CD4-positive, alpha-beta T cell (primary cell): ENCODE data around the gene SUSD2. TPM values are rescaled to one million over a fixed set of nuclear protein-coding genes. Genes with fewer than 3 reads are reported as not detected.

ENCODE experiments used
- ATAC-seq: fragments of 200-7000 bp; cut with Tn5 transposase; one replicate; pipeline ENCODE4 v1.10.0; 2022; ENCODE audit warnings: mild to moderate bottlenecking; ENCODE audit not compliant: poor library complexity
- CTCF ChIA-PET: fragments of 350-600 bp; sonication (Branson Sonifier 250); formaldehyde crosslinking; loops from one replicate; lab custom pipeline; 2021; ENCODE audit warnings: antibody characterized with exemption, inconsistent platforms; lab: Charles Lee
- POLR2A ChIA-PET: fragments of 350-600 bp; sonication (Branson Sonifier 250); formaldehyde crosslinking; loops from one replicate; lab custom pipeline; 2021; ENCODE audit warnings: antibody characterized with exemption, inconsistent platforms; lab: Charles Lee
- DNase-seq, 14 experiments: peaks; one replicate each; pipeline ENCODE4 v3.0.0-alpha.2; 2013 to 2020; ENCODE audit warnings: mixed read lengths in 2 of 14
- H3K27ac ChIP-seq, 2 donors: one replicate each; pipeline versions ENCODE4 v1.5.1 to v1.7.0; 2013; ENCODE audit warnings: low read length in 2 of 2, low read depth in 1 of 2, mild to moderate bottlenecking in 1 of 2
- H3K27me3 ChIP-seq, 2 experiments: 1 replicate in 1 of 2; 2 replicates in 1 of 2; pipeline versions ENCODE4 v1.6.1 to v1.7.0; 2013; ENCODE audit warnings: low read length in 2 of 2, control low read depth in 1 of 2, mild to moderate bottlenecking in 1 of 2, moderate library complexity in 1 of 2; ENCODE audit not compliant: insufficient read depth in 2 of 2, control insufficient read depth in 1 of 2
- H3K36me3 ChIP-seq: one replicate; pipeline ENCODE4 v1.6.1; 2013; ENCODE audit warnings: low read length, control low read depth; ENCODE audit not compliant: insufficient read depth
- H3K4me1 ChIP-seq: one replicate; pipeline ENCODE4 v1.6.1; 2013; ENCODE audit warnings: low read length, control low read depth; ENCODE audit not compliant: insufficient read depth
- H3K4me3 ChIP-seq: one replicate; pipeline ENCODE4 v1.5.1; 2013; ENCODE audit warnings: mild to moderate bottlenecking, low read length, moderate library complexity
- H3K9me3 ChIP-seq, 2 experiments: 1 replicate in 1 of 2; 2 replicates in 1 of 2; pipeline versions ENCODE4 v1.6.1 to v1.7.0; 2013; ENCODE audit warnings: low read length in 2 of 2, mild to moderate bottlenecking in 2 of 2, control low read depth in 1 of 2, moderate library complexity in 1 of 2; ENCODE audit not compliant: control insufficient read depth in 1 of 2, insufficient read depth in 1 of 2
- H3K27ac Mint-ChIP-seq: one replicate; pipeline ENCODE4 v1.8.0; 2020; ENCODE audit warnings: mixed read lengths
- H3K27me3 Mint-ChIP-seq: one replicate; pipeline ENCODE4 v1.8.0; 2021; ENCODE audit warnings: mixed read lengths
- H3K36me3 Mint-ChIP-seq: one replicate; pipeline ENCODE4 v1.8.0; 2021; ENCODE audit warnings: low read depth, mixed read lengths
- H3K4me1 Mint-ChIP-seq: one replicate; pipeline ENCODE4 v1.8.0; 2021; ENCODE audit warnings: low read depth, mixed read lengths
- H3K4me3 Mint-ChIP-seq: one replicate; pipeline ENCODE4 v1.8.0; 2020; ENCODE audit warnings: mild to moderate bottlenecking, mixed read lengths
- H3K9me3 Mint-ChIP-seq: one replicate; pipeline ENCODE4 v1.8.0; 2020; ENCODE audit warnings: mixed read lengths
- intact Hi-C, 2 experiments: fragments of 100-400 bp; cut with DNase I in 1 of 2; cut with micrococcal nuclease in 1 of 2; formaldehyde crosslinking; loops; one replicate each; pipeline versions ENCODE4 v1.15.1 to v1.9.0; 2023 to 2025; cut with DNase I, micrococcal nuclease
- total RNA-seq, 174 experiments: library from RNA in 2 of 174; stranded (reverse) in 2 of 174; gene quantifications; one replicate each; pipeline ENCODE4 v1.2.3 and lab custom pipeline; 2021 to 2026
- TF ChIP-seq, protein P1 (sequence below): fragments of 200-600 bp; IDR thresholded peaks from one replicate; pipeline ENCODE4 v1.8.0; 2022; ENCODE audit warnings: antibody characterized with exemption, mild to moderate bottlenecking

SUSD2 gene
- total RNA-seq, 2 experiments from 2014 or later, result 0.80 to 1.5 TPM

DNA sequence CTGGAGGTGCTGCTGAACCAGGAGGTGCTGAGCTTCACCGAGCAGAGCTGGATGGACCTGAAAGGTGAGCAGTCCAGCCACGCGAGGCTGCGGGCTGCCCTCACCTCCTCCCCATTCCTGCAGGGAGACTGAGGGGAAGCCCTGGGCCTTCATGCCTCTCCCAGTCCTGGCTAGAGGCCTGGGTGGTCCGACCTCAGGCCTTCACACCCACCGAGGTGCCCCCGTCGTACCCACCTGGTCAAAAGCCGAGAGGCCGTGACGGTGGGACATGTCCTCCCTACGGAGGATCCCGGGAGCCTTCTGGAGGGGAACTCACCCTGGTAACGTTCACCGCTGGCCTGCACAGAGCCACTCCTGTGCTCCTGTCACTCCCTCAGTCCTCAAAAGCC is 5.1 kb downstream of the SUSD2 start:
- DNase-seq (peak in 1 of 14 experiments; percentile 18), ATAC-seq (no peak)
- Histone ChIP-seq H3K4me1 (peaks cover 6% of the 10 kb centered on the region), H3K4me3 (no peak overlapping the region), H3K9me3 (peaks cover 0 to 1% of the 10 kb centered on the region in 2 experiments), H3K27me3 (no peaks in the 10 kb centered on the region), H3K27ac (no peak overlapping the region), H3K36me3 (no peaks in the 10 kb centered on the region)
- H3K27me3 Mint-ChIP-seq, result no peaks in the 10 kb centered on the region
- no peaks in the 10 kb centered on the region for H3K4me1 Mint-ChIP-seq
- TF ChIP-seq, protein P1, sequence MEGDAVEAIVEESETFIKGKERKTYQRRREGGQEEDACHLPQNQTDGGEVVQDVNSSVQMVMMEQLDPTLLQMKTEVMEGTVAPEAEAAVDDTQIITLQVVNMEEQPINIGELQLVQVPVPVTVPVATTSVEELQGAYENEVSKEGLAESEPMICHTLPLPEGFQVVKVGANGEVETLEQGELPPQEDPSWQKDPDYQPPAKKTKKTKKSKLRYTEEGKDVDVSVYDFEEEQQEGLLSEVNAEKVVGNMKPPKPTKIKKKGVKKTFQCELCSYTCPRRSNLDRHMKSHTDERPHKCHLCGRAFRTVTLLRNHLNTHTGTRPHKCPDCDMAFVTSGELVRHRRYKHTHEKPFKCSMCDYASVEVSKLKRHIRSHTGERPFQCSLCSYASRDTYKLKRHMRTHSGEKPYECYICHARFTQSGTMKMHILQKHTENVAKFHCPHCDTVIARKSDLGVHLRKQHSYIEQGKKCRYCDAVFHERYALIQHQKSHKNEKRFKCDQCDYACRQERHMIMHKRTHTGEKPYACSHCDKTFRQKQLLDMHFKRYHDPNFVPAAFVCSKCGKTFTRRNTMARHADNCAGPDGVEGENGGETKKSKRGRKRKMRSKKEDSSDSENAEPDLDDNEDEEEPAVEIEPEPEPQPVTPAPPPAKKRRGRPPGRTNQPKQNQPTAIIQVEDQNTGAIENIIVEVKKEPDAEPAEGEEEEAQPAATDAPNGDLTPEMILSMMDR, result no peak
- no peaks in the 10 kb centered on the region for H3K9me3 Mint-ChIP-seq
- no peak overlapping the region for H3K27ac Mint-ChIP-seq
- H3K4me3 Mint-ChIP-seq, result no peak overlapping the region
- POLR2A ChIA-PET, result no interaction called here
- CTCF ChIA-PET, result no interaction called here
- no peaks in the 10 kb centered on the region for H3K36me3 Mint-ChIP-seq
- intact Hi-C loops, result loop anchor here in 1 of 2 experiments (10.0 kb wide), 1 partner anchor 58 kb away; the partner anchor contains the start of gene GGT5

DNA sequence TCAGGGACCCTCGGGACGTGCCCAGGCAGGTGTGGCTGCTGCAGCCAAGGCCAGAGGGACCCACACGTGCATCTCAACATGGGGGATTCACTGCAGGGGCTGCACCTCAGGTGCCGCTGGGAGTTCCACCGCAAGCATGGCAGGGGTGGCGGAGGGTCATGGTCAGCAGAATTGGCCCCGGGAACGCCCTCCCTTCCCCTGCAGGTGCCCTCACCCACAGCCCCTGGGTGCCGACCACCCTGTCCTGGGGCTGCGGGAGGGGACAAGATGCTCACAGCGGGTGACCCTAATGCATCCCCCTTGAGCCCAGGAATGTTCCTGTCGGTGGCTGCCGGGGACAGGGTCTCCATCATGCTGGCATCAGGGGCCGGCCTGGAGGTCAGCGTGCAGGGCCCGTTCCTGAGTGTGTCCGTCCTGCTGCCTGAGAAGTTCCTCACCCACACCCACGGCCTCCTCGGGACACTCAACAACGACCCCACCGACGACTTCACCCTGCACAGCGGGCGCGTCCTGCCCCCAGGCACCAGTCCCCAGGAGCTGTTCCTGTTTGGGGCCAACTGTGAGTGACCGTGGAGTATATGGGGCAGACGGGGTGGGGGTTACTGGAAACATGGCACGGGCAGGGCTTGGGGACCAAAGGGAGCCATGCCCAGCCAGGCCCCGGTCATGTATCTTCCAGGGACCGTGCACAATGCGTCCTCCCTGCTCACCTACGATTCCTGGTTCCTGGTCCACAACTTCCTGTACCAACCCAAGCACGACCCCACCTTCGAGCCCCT is 5.8 kb downstream of the SUSD2 start:
- H3K27me3 ChIP-seq, result no peaks in the 10 kb centered on the region
- no peaks in the 10 kb centered on the region for H3K9me3 Mint-ChIP-seq
- no peak overlapping the region for H3K27ac Mint-ChIP-seq
- H3K4me3 Mint-ChIP-seq, result no peak overlapping the region
- H3K27me3 Mint-ChIP-seq, result no peaks in the 10 kb centered on the region
- TF ChIP-seq, protein P1, result no peak
- no peaks in the 10 kb centered on the region for H3K36me3 Mint-ChIP-seq
- H3K4me3 ChIP-seq, result no peak overlapping the region
- intact Hi-C loops, result loop anchor here in 1 of 2 experiments (10.0 kb wide), 1 partner anchor 58 kb away; the partner anchor contains the start of gene GGT5
- H3K4me1 Mint-ChIP-seq, result no peaks in the 10 kb centered on the region
- CTCF ChIA-PET, result no interaction called here
- ATAC-seq (no peak), DNase-seq (peak in 1 of 14 experiments; percentile 13)
- POLR2A ChIA-PET, result no interaction called here
- peaks cover 6% of the 10 kb centered on the region for H3K4me1 ChIP-seq
- no peaks in the 10 kb centered on the region for H3K36me3 ChIP-seq
- peaks cover 0 to 4% of the 10 kb centered on the region in 2 experiments for H3K9me3 ChIP-seq
- H3K27ac ChIP-seq, result no peak overlapping the region

DNA sequence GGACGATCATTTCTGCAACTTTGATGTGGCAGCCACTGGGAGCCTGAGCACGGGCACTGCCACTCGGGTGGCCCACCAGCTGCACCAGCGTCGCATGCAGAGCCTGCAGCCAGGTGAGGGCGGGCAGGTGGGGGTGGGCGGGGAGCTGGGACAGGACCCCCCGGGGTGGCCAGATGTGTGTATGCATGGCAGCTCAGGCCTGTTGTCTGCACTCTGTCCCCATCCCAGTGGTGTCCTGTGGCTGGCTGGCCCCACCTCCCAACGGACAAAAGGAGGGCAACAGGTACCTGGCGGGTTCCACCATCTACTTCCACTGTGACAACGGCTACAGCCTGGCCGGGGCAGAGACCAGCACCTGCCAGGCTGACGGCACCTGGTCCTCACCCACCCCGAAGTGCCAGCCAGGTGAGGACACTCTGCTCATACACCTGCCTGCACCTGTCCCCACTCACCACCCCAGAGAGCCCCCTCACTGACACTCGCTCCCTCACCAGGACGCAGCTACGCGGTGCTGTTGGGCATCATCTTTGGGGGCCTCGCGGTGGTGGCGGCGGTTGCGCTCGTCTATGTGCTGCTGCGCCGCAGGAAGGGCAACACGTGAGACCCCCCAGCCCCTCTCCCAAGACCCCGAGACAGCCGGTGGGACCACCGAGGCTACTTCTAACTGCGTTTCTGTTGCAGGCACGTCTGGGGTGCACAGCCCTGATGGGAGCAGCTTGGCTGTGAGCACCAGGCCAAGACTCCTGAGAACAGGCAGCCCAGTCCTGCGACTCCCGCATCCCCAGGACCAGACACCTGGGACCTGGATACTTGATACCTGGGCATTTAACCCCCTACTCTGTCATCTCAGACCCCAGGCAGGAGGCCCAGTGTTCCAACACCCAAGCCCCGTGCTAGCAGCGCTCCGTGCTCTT is 6.7 kb downstream of the SUSD2 start:
- no peak overlapping the region for H3K4me3 Mint-ChIP-seq
- intact Hi-C loops, result loop anchor here in 1 of 2 experiments (10.0 kb wide), 1 partner anchor 57 kb away; the partner anchor contains the start of gene GGT5

More for the DNA sequence above, 6.7 kb downstream of the SUSD2 start:
- Histone ChIP-seq H3K36me3 (no peaks in the 10 kb centered on the region), H3K4me1 (peaks cover 6% of the 10 kb centered on the region), H3K27me3 (no peaks in the 10 kb centered on the region), H3K9me3 (peaks cover 0 to 8% of the 10 kb centered on the region in 2 experiments), H3K27ac (no peak overlapping the region), H3K4me3 (no peak overlapping the region)
- Mint-ChIP-seq H3K9me3 (no peaks in the 10 kb centered on the region), H3K36me3 (no peaks in the 10 kb centered on the region), H3K27ac (no peak overlapping the region), H3K4me1 (no peaks in the 10 kb centered on the region), H3K27me3 (no peaks in the 10 kb centered on the region)
- no peak for ATAC-seq
- CTCF ChIA-PET, result no interaction called here
- POLR2A ChIA-PET, result no interaction called here
- peak in 1 of 14 experiments; percentile 14 for DNase-seq
- TF ChIP-seq, protein P1, result no peak
